GM13976 (cell line): ENCODE results near the gene SLIT3.

Source experiments
- DNase-seq: peaks from one replicate; pipeline ENCODE4 v3.0.0; 2012; ENCODE audit warnings: low spot score
- CTCF ChIP-seq: IDR thresholded peaks from 2 replicates; pipeline ENCODE4 v1.5.1; 2012; ENCODE audit warnings: borderline replicate concordance, mild to moderate bottlenecking; ENCODE audit not compliant: insufficient read depth; ENCODE audit errors: extremely low read depth, missing control alignments, control extremely low read depth
- in situ Hi-C: fragments of 300-500 bp; cut with MboI; formaldehyde crosslinking; loops from one replicate; pipeline ENCODE4 v1.12.0; 2022; ENCODE audit warnings: low sequenced_read_pairs, mixed read lengths, inconsistent platforms; ENCODE audit not compliant: unreplicated experiment

Gene SLIT3

GRCh38 chr5:169223595-169223953, 77.4 kb downstream of the SLIT3 start:
- TF ChIP-seq CTCF = no peak
- in situ Hi-C loops = no loop called here
- DNase-seq = no peak

GRCh38 chr5:169222934-169223594, 77.9 kb downstream of the SLIT3 start:
- DNase-seq = no peak
- no peak for TF ChIP-seq CTCF
- in situ Hi-C loops = no loop called here

- TF ChIP-seq CTCF = no peak
- in situ Hi-C loops = no loop called here
- DNase-seq = no peak
These were observed 79.4 kb downstream of the SLIT3 start for GRCh38 chr5:169221519-169221918.

- in situ Hi-C loops = no loop called here
- no peak for TF ChIP-seq CTCF
- no peak for DNase-seq
These were observed 81.0 kb downstream of the SLIT3 start for GRCh38 chr5:169219961-169220360.

- TF ChIP-seq CTCF = no peak
- in situ Hi-C loops = no loop called here
- DNase-seq = no peak
These were observed 81.6 kb downstream of the SLIT3 start for GRCh38 chr5:169219351-169219750.

- in situ Hi-C loops = no loop called here
- DNase-seq = no peak
These were observed 82.1 kb downstream of the SLIT3 start for GRCh38 chr5:169218861-169219260.

More at GRCh38 chr5:169218861-169219260, 82.1 kb downstream of the SLIT3 start:
- TF ChIP-seq CTCF = no peak
